Uterus (tissue), 2 donors: ENCODE data around the gene FAM228B.
"Not testable (repeated sequence)": the region's sequence is repeated elsewhere in the genome, so short reads cannot be mapped to it uniquely, and the experiment has no call there.

ENCODE experiments used
- CTCF ChIP-seq, 4 experiments: fragments of 200-600 bp in 2 of 4; fragments of 450-650 bp in 2 of 4; sonication (generic) in 2 of 4; IDR thresholded peaks; one replicate each; pipeline ENCODE4 v1.5.1; 2016 to 2019; ENCODE audit warnings: antibody characterized with exemption in 4 of 4, mild to moderate bottlenecking in 2 of 4, moderate library complexity in 1 of 4
- POLR2A ChIP-seq, 2 donors: fragments of 450-650 bp; IDR thresholded peaks; one replicate each; pipeline ENCODE4 v1.6.1; 2016; ENCODE audit warnings: antibody characterized with exemption in 2 of 2, mild to moderate bottlenecking in 1 of 2, moderate library complexity in 1 of 2

- not testable (repeated sequence) for TF ChIP-seq POLR2A, CTCF (IDR thresholded peaks at IDR 0.05)
Observed at GRCh38 chr2:24093270-24093669, 30.0 kb upstream of the FAM228B start.
